HG03097 (cell line): Measurements from ENCODE around the gene PDZRN3.

Experiments used
- ATAC-seq: cut with Tn5 transposase; IDR thresholded peaks from one replicate; pipeline ENCODE4 v1.9.1; 2021; ENCODE audit not compliant: unreplicated experiment, low FRiP score

Gene PDZRN3

GRCh38 chr3:73530022-73530396 lies 94.7 kb downstream of the PDZRN3 start:
- ATAC-seq, result no peak

- ATAC-seq, result no peak
These were observed 95.3 kb downstream of the PDZRN3 start for GRCh38 chr3:73529308-73530021.

GRCh38 chr3:73525591-73525990 lies 99.2 kb downstream of the PDZRN3 start:
- no peak for ATAC-seq

GRCh38 chr3:73523661-73524060 lies 101.1 kb downstream of the PDZRN3 start:
- ATAC-seq, result no peak

- ATAC-seq, result no peak
These were observed 102.9 kb downstream of the PDZRN3 start for GRCh38 chr3:73521734-73522336.

GRCh38 chr3:73520931-73521461 lies 103.7 kb downstream of the PDZRN3 start:
- no peak for ATAC-seq

GRCh38 chr3:73516631-73517030 lies 108.1 kb downstream of the PDZRN3 start:
- no peak for ATAC-seq

- ATAC-seq, result no peak
These were observed 111.5 kb downstream of the PDZRN3 start for GRCh38 chr3:73513260-73513659.

GRCh38 chr3:73511571-73512525 lies 112.9 kb downstream of the PDZRN3 start:
- ATAC-seq, result no peak

GRCh38 chr3:73510784-73511183 lies 114.0 kb downstream of the PDZRN3 start:
- no peak for ATAC-seq

- no peak for ATAC-seq
These were observed 114.4 kb downstream of the PDZRN3 start for GRCh38 chr3:73510334-73510733.

GRCh38 chr3:73509816-73510215 lies 114.9 kb downstream of the PDZRN3 start:
- ATAC-seq, result no peak

- ATAC-seq, result no peak
These were observed 115.7 kb downstream of the PDZRN3 start for GRCh38 chr3:73509066-73509465.

GRCh38 chr3:73508330-73508954 lies 116.3 kb downstream of the PDZRN3 start:
- no peak for ATAC-seq

GRCh38 chr3:73504852-73505251 lies 119.9 kb downstream of the PDZRN3 start:
- no peak for ATAC-seq

- ATAC-seq, result no peak
These were observed 120.5 kb downstream of the PDZRN3 start for GRCh38 chr3:73504239-73504638.

GRCh38 chr3:73503781-73504180 lies 121.0 kb downstream of the PDZRN3 start:
- no peak for ATAC-seq

GRCh38 chr3:73502609-73503583 lies 121.8 kb downstream of the PDZRN3 start:
- ATAC-seq, result peak; percentile 69

GRCh38 chr3:73500321-73500720 lies 124.4 kb downstream of the PDZRN3 start:
- ATAC-seq, result no peak
